Activated B cell treated with CpG ODN at 0.5 μM for 24 hours (primary cell): ENCODE data around the gene TBL1X. TPM values are rescaled to one million over a fixed set of nuclear protein-coding genes. Genes with fewer than 3 reads are reported as not detected.
"Not testable (repeated sequence)": the region's sequence is repeated elsewhere in the genome, so short reads cannot be mapped to it uniquely, and the experiment has no call there.

Source experiments
- ATAC-seq: fragments of 200-7000 bp; cut with Tn5 transposase; one replicate; pipeline ENCODE4 v1.10.0; 2021; ENCODE audit warnings: low read depth, mild to moderate bottlenecking, moderate library complexity
- CTCF ChIA-PET: fragments of 350-600 bp; sonication (Branson Sonifier 250); formaldehyde crosslinking; loops from one replicate; lab custom pipeline; 2021; ENCODE audit warnings: antibody characterized with exemption; lab: Charles Lee
- POLR2A ChIA-PET: fragments of 350-600 bp; sonication (Branson Sonifier 250); formaldehyde crosslinking; loops from one replicate; lab custom pipeline; 2021; ENCODE audit warnings: antibody characterized with exemption; lab: Charles Lee
- DNase-seq: peaks from one replicate; pipeline ENCODE4 v3.0.0; 2022
- H3K27ac Mint-ChIP-seq: one replicate; pipeline ENCODE4 v1.8.0; 2020; ENCODE audit warnings: mixed read lengths
- H3K27me3 Mint-ChIP-seq: one replicate; pipeline ENCODE4 v1.8.0; 2021; ENCODE audit warnings: mixed read lengths
- H3K36me3 Mint-ChIP-seq: one replicate; pipeline ENCODE4 v1.8.0; 2021; ENCODE audit warnings: low read depth, mixed read lengths
- H3K4me1 Mint-ChIP-seq: one replicate; pipeline ENCODE4 v1.8.0; 2021; ENCODE audit warnings: mixed read lengths
- H3K4me3 Mint-ChIP-seq: one replicate; pipeline ENCODE4 v1.8.0; 2020; ENCODE audit warnings: mild to moderate bottlenecking, mixed read lengths
- H3K9me3 Mint-ChIP-seq: one replicate; pipeline ENCODE4 v1.8.0; 2020; ENCODE audit warnings: mixed read lengths
- intact Hi-C: fragments of 100-400 bp; cut with micrococcal nuclease; formaldehyde crosslinking; loops from one replicate; pipeline ENCODE4 v1.15.1; 2024
- total RNA-seq: library from RNA; stranded (reverse); gene quantifications from 2 replicates; pipeline ENCODE4 v1.2.3, GENCODE V29; 2022
- TF ChIP-seq, protein P1 (sequence below): fragments of 200-600 bp; IDR thresholded peaks from one replicate; pipeline ENCODE4 v1.8.0; 2022; ENCODE audit warnings: antibody characterized with exemption, mild to moderate bottlenecking

The TBL1X gene
- total RNA-seq, 1 donor from 2014 or later = 38.5 TPM

DNA sequence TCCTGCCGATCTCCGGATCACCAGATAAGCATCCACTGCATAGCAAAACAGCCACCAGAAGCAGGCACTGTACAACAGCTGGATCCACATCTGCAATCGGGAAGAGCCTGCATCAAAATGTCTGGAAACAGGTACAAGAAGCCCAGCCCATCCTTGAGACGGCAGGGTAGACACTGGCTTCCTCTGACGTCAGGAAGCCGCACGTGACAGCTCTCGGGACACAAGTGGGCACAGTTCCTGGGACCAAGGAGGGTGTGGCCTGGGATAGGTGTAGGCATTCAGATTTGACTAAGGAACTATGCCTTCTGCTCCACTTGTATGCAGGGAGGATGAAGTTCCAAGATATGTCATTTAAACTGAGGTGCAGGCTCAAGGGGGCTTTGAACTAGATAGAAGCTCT lies 294.5 kb downstream of the TBL1X start:
- TF ChIP-seq, protein P1, sequence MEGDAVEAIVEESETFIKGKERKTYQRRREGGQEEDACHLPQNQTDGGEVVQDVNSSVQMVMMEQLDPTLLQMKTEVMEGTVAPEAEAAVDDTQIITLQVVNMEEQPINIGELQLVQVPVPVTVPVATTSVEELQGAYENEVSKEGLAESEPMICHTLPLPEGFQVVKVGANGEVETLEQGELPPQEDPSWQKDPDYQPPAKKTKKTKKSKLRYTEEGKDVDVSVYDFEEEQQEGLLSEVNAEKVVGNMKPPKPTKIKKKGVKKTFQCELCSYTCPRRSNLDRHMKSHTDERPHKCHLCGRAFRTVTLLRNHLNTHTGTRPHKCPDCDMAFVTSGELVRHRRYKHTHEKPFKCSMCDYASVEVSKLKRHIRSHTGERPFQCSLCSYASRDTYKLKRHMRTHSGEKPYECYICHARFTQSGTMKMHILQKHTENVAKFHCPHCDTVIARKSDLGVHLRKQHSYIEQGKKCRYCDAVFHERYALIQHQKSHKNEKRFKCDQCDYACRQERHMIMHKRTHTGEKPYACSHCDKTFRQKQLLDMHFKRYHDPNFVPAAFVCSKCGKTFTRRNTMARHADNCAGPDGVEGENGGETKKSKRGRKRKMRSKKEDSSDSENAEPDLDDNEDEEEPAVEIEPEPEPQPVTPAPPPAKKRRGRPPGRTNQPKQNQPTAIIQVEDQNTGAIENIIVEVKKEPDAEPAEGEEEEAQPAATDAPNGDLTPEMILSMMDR = no peak
- CTCF ChIA-PET = no interaction called here
- no peak for ATAC-seq

DNA sequence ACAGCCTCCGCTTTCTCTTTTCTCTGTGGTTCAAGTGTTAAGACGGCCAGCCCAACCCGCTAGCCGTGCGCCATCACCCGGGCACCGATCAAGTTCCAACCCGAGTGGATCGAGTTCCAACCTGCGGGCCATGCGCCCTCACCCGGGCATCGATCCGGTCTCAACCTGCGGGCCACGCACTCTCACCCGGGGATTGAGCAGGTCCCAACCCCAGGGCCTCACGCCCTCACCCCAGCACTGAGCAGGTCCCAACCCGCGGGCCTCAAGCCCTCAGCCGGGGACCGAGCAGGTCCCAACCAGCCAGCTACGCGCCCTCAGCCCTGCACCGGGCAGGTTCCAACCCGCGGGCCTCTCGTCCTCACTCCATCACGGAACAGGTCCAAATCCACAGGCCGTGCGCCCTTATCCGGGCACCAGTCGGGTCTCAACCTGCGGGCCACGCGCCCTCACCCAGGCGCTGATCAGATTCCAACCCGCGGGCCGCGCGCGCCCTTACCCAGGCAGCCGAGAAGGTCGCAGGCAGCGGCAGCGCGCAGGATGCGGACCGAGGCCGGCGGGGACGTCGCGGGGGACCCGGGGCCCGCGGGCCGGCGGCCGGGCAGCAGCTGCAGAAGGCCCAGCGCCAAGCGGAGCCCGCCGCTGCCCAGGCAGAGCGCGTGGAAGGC lies 300.3 kb downstream of the TBL1X start:
- TF ChIP-seq, protein P1 = no peak
- ChIA-PET POLR2A (no interaction called here), CTCF (no interaction called here)
- H3K4me3 Mint-ChIP-seq = no peak overlapping the region
- no peak for ATAC-seq
- H3K4me1 Mint-ChIP-seq = no peaks in the 10 kb centered on the region
- H3K27me3 Mint-ChIP-seq = peaks cover 4% of the 10 kb centered on the region
- H3K36me3 Mint-ChIP-seq = no peaks in the 10 kb centered on the region
- no peaks in the 10 kb centered on the region for H3K9me3 Mint-ChIP-seq
- intact Hi-C loops = no loop called here
- DNase-seq = no peak
- no peak overlapping the region for H3K27ac Mint-ChIP-seq

More for the DNA sequence above, 294.5 kb downstream of the TBL1X start:
- Mint-ChIP-seq H3K27me3 (peaks cover 7% of the 10 kb centered on the region), H3K9me3 (no peaks in the 10 kb centered on the region), H3K4me3 (no peak overlapping the region), H3K27ac (no peak overlapping the region), H3K36me3 (no peaks in the 10 kb centered on the region), H3K4me1 (no peaks in the 10 kb centered on the region)
- DNase-seq = no peak
- intact Hi-C loops = no loop called here
- POLR2A ChIA-PET = no interaction called here

DNA sequence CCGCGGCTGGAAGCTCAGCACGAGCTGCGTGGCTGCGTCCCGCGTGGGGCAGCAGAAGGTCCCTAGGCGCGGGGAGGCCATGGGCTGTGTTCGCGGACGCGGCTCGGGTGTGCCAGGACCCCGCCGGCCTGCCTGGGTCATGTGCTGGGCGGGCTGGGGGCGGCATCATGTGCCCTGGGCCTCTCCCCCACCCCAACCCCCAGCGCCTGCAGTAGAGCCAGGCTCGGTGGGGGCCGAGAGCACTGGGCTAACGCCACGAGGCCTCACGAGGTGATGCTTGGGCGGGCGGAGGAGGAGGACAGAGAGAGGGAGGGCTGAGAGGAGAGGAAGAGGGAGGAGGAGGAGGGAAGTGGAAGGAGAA lies 300.9 kb downstream of the TBL1X start, which contains the start of gene GPR143:
GPR143 (minus strand) TSS at position 111 of the 361 bp plus-strand sequence; CDS start at position 81, 30 bp downstream.
- intact Hi-C loops = no loop called here
- Mint-ChIP-seq H3K36me3 (no peaks in the 10 kb centered on the region), H3K9me3 (no peaks in the 10 kb centered on the region), H3K4me1 (no peaks in the 10 kb centered on the region), H3K27me3 (peaks cover 4% of the 10 kb centered on the region), H3K27ac (no peak within 1 kb of the TSS), H3K4me3 (no peak within 1 kb of the TSS)
- ATAC-seq (no peak), DNase-seq (no peak)
- ChIA-PET POLR2A (no interaction called here), CTCF (no interaction called here)
- TF ChIP-seq, protein P1 = no peak

DNA sequence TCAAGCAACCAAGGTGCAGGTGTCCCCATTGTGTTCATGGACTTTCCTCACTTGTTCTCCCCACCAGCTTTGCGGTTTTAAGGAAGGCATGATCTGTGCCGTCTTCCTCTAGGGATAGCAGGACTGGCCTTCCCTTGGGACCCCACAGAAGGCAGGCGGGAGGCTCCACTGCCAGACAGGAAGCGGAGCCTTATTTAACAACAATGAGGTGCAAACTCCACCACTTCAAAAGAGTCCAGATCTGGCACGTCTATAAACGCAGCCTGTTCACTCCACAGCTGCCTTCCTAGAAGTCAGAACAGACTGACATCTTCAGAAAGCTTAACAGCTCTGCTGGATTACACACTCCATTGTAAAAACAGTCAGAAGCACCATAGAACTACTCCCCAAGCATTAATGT lies 302.5 kb downstream of the TBL1X start:
- DNase-seq = no peak
- ChIA-PET POLR2A (no interaction called here), CTCF (no interaction called here)
- no peak for ATAC-seq
- Mint-ChIP-seq H3K27ac (no peak overlapping the region), H3K4me3 (no peak overlapping the region), H3K27me3 (peaks cover 4% of the 10 kb centered on the region), H3K4me1 (no peaks in the 10 kb centered on the region), H3K9me3 (no peaks in the 10 kb centered on the region), H3K36me3 (no peaks in the 10 kb centered on the region)
- TF ChIP-seq, protein P1 = no peak
- intact Hi-C loops = no loop called here

DNA sequence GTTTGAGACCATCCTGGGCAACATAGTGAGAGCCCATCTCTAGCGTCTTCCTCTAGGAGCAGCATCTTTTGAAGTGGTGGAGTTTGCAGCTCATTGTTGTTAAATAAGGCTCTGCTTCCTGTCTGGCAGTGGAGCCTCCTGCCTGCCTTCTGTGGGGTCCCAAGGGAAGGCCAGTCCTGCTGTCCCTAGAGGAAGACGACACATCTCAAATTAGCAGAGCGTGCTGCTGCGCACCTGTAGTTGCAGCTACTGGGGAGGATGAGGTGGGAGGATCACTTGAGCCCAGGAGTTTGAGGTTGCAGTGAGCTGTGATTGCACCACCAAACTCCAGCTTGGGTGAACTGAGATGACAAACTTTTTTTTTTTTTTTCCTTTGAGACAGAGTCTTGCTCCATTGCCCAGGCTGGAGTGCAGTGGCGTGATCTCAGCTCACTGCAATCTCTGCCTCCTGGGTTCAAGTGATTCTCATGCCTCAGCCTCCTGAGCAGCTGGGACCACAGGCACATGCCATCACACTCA lies 303.5 kb downstream of the TBL1X start:
- POLR2A ChIA-PET = interaction anchor here (0.6 kb wide), 1 partner anchor 427 kb away, joined by 4 read pairs; no protein-coding TSS in a partner anchor
- intact Hi-C loops, CTCF ChIA-PET, ATAC-seq, H3K27ac Mint-ChIP-seq, H3K4me3 Mint-ChIP-seq, H3K27me3 Mint-ChIP-seq, H3K36me3 Mint-ChIP-seq, DNase-seq, H3K9me3 Mint-ChIP-seq, H3K4me1 Mint-ChIP-seq: not testable (repeated sequence)
